Pancreas (tissue), 10 donors: ENCODE results near the gene REXO1. TPM values are rescaled to one million over a fixed set of nuclear protein-coding genes. Genes with fewer than 3 reads are reported as not detected.

Experiments used
- ATAC-seq, 4 donors: fragments of 200-7000 bp; cut with Tn5 transposase; one replicate each; pipeline versions ENCODE4 v1.8.0 to v1.9.1; 2020; ENCODE audit warnings: mild to moderate bottlenecking in 4 of 4, moderate library complexity in 4 of 4
- DNase-seq, 6 donors: peaks; one replicate each; pipeline ENCODE4 v3.0.0-alpha.2; 2020
- FAIRE-seq: peaks from 2 replicates; lab custom pipeline; 2012; peaks lifted over from hg19 to GRCh38; lab: Jason Lieb, UNC
- H3K27ac ChIP-seq, 4 donors: fragments of 200-600 bp; sonication (generic); 1 replicate in 3 of 4; 2 replicates in 1 of 4; pipeline versions ENCODE4 v1.5.0 to v1.8.0; 2020
- H3K27me3 ChIP-seq, 4 donors: fragments of 200-600 bp; one replicate each; pipeline ENCODE4 v1.8.0; 2021
- H3K36me3 ChIP-seq, 3 donors: fragments of 200-600 bp; sonication (generic) in 1 of 3; one replicate each; pipeline versions ENCODE4 v1.5.0 to v1.8.0; 2020 to 2021
- H3K4me1 ChIP-seq, 3 donors: fragments of 200-600 bp; one replicate each; pipeline ENCODE4 v1.8.0; 2021
- H3K4me3 ChIP-seq, 4 donors: fragments of 200-600 bp; sonication (generic) in 2 of 4; one replicate each; pipeline versions ENCODE4 v1.5.0 to v1.8.0; 2020 to 2021
- H3K9me3 ChIP-seq, 4 donors: fragments of 200-600 bp; one replicate each; pipeline ENCODE4 v1.8.0; 2021
- CTCF ChIP-seq, 4 donors: fragments of 200-600 bp; sonication (generic) in 3 of 4; IDR thresholded peaks; one replicate each; pipeline versions ENCODE4 v1.5.0 to v1.8.0; 2021; ENCODE audit warnings: antibody characterized with exemption in 4 of 4
- WGBS, 2 donors: extraction: QIAGEN DNeasy Blood & Tissue Kit; methylation state at CpG; one replicate each; pipeline ENCODE4 v1.1.7; 2013; 5-methylcytosine and 5-hydroxymethylcytosine counted together
- intact Hi-C, 3 donors: fragments of 100-400 bp; cut with DNase I; formaldehyde crosslinking; loops; one replicate each; pipeline versions ENCODE4 v1.11.1 to v1.14.2; 2022
- polyA plus RNA-seq, 2 donors: library from polyadenylated mRNA; stranded (reverse); fragments of 200-250 nt; gene quantifications; one replicate each; pipeline ENCODE4 v1.2.3, GENCODE V29; 2013
- total RNA-seq, 6 donors: library from RNA; stranded (reverse); fragmentation: NEBNext Ultra II Directional in 4 of 6; extraction: Animal tissue kit (Norgen Biotek cat#: 25700) in 4 of 6; gene quantifications; one replicate each; pipeline versions ENCODE4 v1.2.1 to v1.2.4, GENCODE V29; 2021 to 2023
- donor health status: healthy with polysubstance abuse.
- donor health status: DM: no; HTN: no; CAD: no; lungs with moderate emphysema.
- donor health status: DM: no; HTN: no; CAD: no.
- donor health status: control.
- donor health status: control.
- donor health status: Bipolar disorder and iron deficiency.
- donor health status: DM: yes; HTN: yes; CAD: no.
- donor health status: DM: no; HTN: no; CAD: no.
- donor health status: DM: no; HTN: no; CAD: no.
- donor health status: DM: yes; HTN: yes; CAD: no.

REXO1 gene
- total and polyA plus RNA-seq, 8 donors = 10.5 to 42.2 (median 16.0) TPM

GRCh38 chr19:1862068-1862423 lies 13.8 kb upstream of the REXO1 start:
- intact Hi-C loops = no loop called here
- TF ChIP-seq CTCF (IDR thresholded peaks at IDR 0.05) = no peak
- Histone ChIP-seq H3K9me3 (no peaks in the 10 kb centered on the region), H3K27ac (no peak overlapping the region), H3K27me3 (no peaks in the 10 kb centered on the region), H3K36me3 (no peaks in the 10 kb centered on the region), H3K4me3 (peak overlapping the region; percentile 37 to 75 (median 56)), H3K4me1 (peaks cover 0 to 23% (median 0%) of the 10 kb centered on the region in 3 donors)
- DNase-seq (peak in 1 of 6 donors; percentile 33), ATAC-seq (no peak), FAIRE-seq (no peak)
- WGBS, 2 donors = 20 to 26% methylated on average over 21 of the region's 21 CpGs

GRCh38 chr19:1861599-1862031 lies 13.3 kb upstream of the REXO1 start:
- no peak for FAIRE-seq
- peak in 2 of 6 donors; percentile 26 to 75 for DNase-seq
- no peak overlapping the region for H3K27ac ChIP-seq
- no peaks in the 10 kb centered on the region for H3K9me3 ChIP-seq
- no peaks in the 10 kb centered on the region for H3K27me3 ChIP-seq
- H3K36me3 ChIP-seq = no peaks in the 10 kb centered on the region
- no peak for TF ChIP-seq CTCF (IDR thresholded peaks at IDR 0.05)
- intact Hi-C loops = no loop called here
- WGBS, 2 donors = 70 to 74% methylated on average over 22 to 23 of the region's 23 CpGs
- peaks cover 0 to 23% (median 0%) of the 10 kb centered on the region in 3 donors for H3K4me1 ChIP-seq
- H3K4me3 ChIP-seq = peak overlapping the region; percentile 37 to 75 (median 56)
- no peak for ATAC-seq

- no peak for FAIRE-seq
- no peaks in the 10 kb centered on the region for H3K27me3 ChIP-seq
- H3K27ac ChIP-seq = no peak overlapping the region
- WGBS, 2 donors = 72 to 75% methylated on average over 28 of the region's 28 CpGs
- H3K4me3 ChIP-seq = peak overlapping the region in 1 of 4 donors; percentile 73
- H3K36me3 ChIP-seq = no peaks in the 10 kb centered on the region
- ATAC-seq = no peak
- no peak for TF ChIP-seq CTCF (IDR thresholded peaks at IDR 0.05)
- no peaks in the 10 kb centered on the region for H3K9me3 ChIP-seq
- H3K4me1 ChIP-seq = peaks cover 0 to 23% (median 0%) of the 10 kb centered on the region in 3 donors
- peak in 2 of 6 donors; percentile 29 to 40 for DNase-seq
- intact Hi-C loops = no loop called here
Observed at GRCh38 chr19:1860821-1861598, 12.7 kb upstream of the REXO1 start.

GRCh38 chr19:1860042-1860775 lies 11.9 kb upstream of the REXO1 start:
- intact Hi-C loops = no loop called here
- 38 to 39% methylated on average over 30 to 31 of the region's 32 CpGs for WGBS, 2 donors
- H3K4me3 ChIP-seq = no peak overlapping the region
- no peak for TF ChIP-seq CTCF (IDR thresholded peaks at IDR 0.05)
- H3K36me3 ChIP-seq = no peaks in the 10 kb centered on the region
- DNase-seq (peak in 3 of 6 donors; percentile 56 to 68 (median 64)), ATAC-seq (no peak), FAIRE-seq (no peak)
- no peak overlapping the region for H3K27ac ChIP-seq
- no peaks in the 10 kb centered on the region for H3K27me3 ChIP-seq
- peaks cover 0 to 23% (median 0%) of the 10 kb centered on the region in 3 donors for H3K4me1 ChIP-seq
- H3K9me3 ChIP-seq = no peaks in the 10 kb centered on the region
